HG02759 (cell line): ENCODE data around the gene ASPSCR1.

ENCODE experiments used
- ATAC-seq: cut with Tn5 transposase; IDR thresholded peaks from one replicate; pipeline ENCODE4 v1.9.1; 2021; ENCODE audit warnings: mild to moderate bottlenecking, moderate library complexity; ENCODE audit not compliant: unreplicated experiment

The ASPSCR1 gene

GRCh38 chr17:81977211-81977808 is at the start of gene ASPSCR1:
TSS of gene ASPSCR1 (plus strand) at chr17:81977629. CDS start at chr17:81977647, 18 bp downstream.
- ATAC-seq, result peak; percentile 88

- ATAC-seq, result peak; percentile 62
These were observed 49.5 kb upstream of the ASPSCR1 start, which contains the start of gene MAFG for GRCh38 chr17:81927653-81928543. TSS of gene MAFG (minus strand) at chr17:81927735. CDS start at chr17:81923185, 4,550 bp downstream.

- ATAC-seq, result no peak
These were observed 48.7 kb upstream of the ASPSCR1 start for GRCh38 chr17:81928544-81929252.

GRCh38 chr17:81929253-81930141 is 47.9 kb upstream of the ASPSCR1 start:
- no peak for ATAC-seq

GRCh38 chr17:81930142-81931125 is 47.0 kb upstream of the ASPSCR1 start:
- ATAC-seq, result no peak

GRCh38 chr17:81931189-81931556 is 46.3 kb upstream of the ASPSCR1 start:
- no peak for ATAC-seq

- no peak for ATAC-seq
These were observed 45.7 kb upstream of the ASPSCR1 start for GRCh38 chr17:81931557-81932332.

GRCh38 chr17:81932333-81932983 is 45.0 kb upstream of the ASPSCR1 start:
- no peak for ATAC-seq

- ATAC-seq, result no peak
These were observed 44.2 kb upstream of the ASPSCR1 start for GRCh38 chr17:81933178-81933699.

- no peak for ATAC-seq
These were observed 43.2 kb upstream of the ASPSCR1 start for GRCh38 chr17:81934098-81934757.

- no peak for ATAC-seq
These were observed 42.4 kb upstream of the ASPSCR1 start for GRCh38 chr17:81934850-81935708.

- no peak for ATAC-seq
These were observed 41.7 kb upstream of the ASPSCR1 start for GRCh38 chr17:81935709-81936084.

GRCh38 chr17:81939218-81939617 is 38.2 kb upstream of the ASPSCR1 start:
- no peak for ATAC-seq

GRCh38 chr17:81939881-81940385 is 37.5 kb upstream of the ASPSCR1 start:
- ATAC-seq, result no peak

GRCh38 chr17:81940538-81941483 is 36.6 kb upstream of the ASPSCR1 start:
- no peak for ATAC-seq
